NCI-H2107 (cell line): ENCODE measurements around the gene TBXT.
"Not testable (repeated sequence)": the region's sequence is repeated elsewhere in the genome, so short reads cannot be mapped to it uniquely, and the experiment has no call there.

Experiments used
- DNase-seq: peaks from one replicate; lab custom pipeline; 2025; lab: John Stamatoyannopoulos, UW

TBXT gene

DNA sequence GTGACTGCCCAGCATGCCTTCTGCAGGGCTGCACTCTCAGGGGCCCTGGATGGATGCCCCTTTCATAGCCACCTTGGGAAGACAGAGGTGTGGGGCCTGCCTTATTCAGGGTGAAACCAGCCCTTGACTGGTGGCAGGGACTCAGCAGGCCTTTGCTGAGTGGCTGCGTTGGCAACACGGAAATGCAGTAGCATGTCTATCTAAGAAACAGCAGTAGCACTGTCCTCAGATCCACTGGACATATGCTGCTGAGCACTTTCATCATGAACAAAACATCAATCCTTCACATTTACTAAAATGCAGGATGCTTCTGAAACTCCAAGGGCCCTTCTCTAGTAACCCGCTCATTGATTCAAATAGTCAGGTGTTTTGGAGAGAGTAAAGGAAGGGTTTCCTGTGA, 4.9 kb upstream of the TBXT start:
- DNase-seq, result no peak

- no peak for DNase-seq
These were observed 2.1 kb upstream of the TBXT start for GRCh38 chr6:166169549-166170421.

DNA sequence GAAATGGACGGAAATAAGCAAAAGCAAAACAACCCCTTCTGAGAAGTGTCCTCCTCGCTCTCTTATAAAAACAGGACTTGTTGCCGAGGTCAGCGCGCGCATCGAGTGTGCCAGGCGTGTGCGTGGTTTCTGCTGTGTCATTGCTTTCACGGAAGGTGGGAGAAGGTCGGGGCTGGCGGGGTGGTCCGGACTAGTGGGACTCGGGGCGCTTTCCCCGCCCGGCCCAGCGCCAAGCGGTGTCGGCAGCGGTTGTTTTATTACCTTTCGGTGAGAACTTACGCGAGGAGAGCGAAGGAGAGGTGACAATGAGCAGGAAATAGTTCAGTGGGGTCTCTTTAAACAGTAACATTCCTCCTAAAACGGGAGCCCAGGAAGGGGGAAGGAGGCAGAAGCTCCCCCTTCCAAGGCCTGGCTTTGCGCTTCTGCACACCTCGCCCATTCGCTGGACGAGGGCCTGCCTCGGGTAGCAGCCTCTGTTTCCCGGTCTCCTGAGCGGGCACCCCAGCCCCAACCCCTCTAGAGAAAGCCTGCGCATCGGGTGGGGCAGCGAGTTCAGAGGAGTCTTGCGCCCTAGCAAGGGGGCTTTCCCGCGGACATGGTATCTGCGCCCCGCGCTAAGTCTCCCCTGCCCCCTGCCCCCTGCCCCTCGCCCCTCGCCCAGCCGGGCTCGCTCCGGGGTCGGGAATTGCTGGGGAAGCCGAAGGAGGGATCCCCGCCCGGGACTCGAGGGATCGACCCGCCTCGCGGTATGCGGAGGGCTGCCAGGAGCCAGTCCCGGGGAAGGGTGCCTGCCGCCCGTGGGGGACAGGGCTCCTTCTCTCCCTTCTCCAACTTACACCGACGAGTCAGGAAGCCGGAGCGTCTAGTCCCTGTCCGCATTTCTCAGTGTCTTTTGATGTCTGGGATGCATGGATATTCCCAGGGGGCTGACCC, 1.2 kb upstream of the TBXT start:
- no peak for DNase-seq

DNA sequence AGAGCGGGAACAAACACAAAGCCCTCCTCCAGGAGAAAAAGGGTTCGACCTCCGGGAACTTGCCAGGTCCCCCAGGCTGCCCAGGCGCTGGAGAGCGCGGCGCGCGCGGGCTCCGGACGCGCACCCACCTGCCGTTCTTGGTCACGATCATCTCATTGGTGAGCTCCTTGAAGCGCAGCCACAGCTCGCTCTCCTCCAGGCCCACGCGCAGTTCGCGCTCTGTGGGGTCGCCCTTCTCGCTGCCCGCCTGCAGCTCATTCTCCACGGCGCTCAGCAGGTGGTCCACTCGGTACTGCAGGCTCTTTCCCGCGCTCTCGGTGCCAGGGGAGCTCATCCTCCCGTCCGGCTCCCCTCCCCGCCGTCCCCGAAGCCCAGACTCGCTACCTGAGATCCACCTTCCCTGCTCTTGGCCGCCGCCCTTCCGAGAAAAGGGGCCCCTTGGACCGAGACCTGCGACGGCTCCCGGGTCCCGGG, 356 bp downstream of the TBXT start:
- no peak for DNase-seq

GRCh38 chr6:166166314-166167257, 1.1 kb downstream of the TBXT start:
- DNase-seq, result no peak

GRCh38 chr6:166165558-166166313, 1.9 kb downstream of the TBXT start:
- DNase-seq, result no peak

- DNase-seq, result no peak
These were observed 4.9 kb downstream of the TBXT start for GRCh38 chr6:166162599-166163342.

- DNase-seq, result no peak
These were observed 9.6 kb downstream of the TBXT start for GRCh38 chr6:166157930-166158617.

GRCh38 chr6:166156942-166157341, 10.7 kb downstream of the TBXT start:
- no peak for DNase-seq

DNA sequence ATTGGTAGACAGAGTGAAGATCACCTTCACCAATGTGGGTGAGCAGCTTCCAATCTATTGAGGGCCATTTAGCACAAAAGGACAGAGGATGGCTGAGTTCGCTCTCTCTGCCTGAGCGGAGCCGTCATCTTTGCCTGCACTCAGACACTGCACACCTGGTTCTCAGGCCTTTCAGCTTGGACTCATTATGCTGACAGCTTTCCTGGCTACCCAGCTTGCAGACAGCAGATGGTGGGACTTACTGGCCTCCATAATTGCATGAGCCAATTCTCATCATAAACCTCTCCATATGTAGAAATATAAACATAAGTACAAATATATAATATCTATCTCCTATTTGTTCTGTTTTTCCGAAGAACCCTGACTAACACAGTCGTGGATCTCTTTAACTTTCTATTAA, 13.7 kb downstream of the TBXT start:
- DNase-seq, result no peak

GRCh38 chr6:166152660-166153059, 15.0 kb downstream of the TBXT start:
- DNase-seq, result no peak

GRCh38 chr6:166151798-166152197, 15.9 kb downstream of the TBXT start:
- no peak for DNase-seq

DNA sequence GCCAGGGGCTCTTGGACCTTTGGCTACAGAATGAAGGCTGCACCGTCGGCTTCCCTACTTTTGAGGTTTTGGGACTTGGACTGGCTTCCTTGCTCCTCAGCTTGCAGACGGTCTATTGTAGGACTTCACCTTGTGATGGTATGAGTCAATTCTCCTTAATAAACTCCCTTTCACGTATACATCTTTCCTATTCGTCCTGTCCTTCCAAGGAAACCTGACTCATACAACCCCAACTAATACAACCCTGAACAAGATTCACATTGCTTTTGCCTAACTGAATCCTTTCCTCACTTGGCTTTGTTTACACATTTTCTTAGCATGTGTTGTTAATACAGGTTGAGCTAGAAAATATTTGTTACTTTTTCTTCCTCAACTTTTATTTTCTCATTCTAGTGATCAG, 21.9 kb downstream of the TBXT start:
- DNase-seq, result no peak

GRCh38 chr6:166143011-166143410, 24.6 kb downstream of the TBXT start:
- no peak for DNase-seq

DNA sequence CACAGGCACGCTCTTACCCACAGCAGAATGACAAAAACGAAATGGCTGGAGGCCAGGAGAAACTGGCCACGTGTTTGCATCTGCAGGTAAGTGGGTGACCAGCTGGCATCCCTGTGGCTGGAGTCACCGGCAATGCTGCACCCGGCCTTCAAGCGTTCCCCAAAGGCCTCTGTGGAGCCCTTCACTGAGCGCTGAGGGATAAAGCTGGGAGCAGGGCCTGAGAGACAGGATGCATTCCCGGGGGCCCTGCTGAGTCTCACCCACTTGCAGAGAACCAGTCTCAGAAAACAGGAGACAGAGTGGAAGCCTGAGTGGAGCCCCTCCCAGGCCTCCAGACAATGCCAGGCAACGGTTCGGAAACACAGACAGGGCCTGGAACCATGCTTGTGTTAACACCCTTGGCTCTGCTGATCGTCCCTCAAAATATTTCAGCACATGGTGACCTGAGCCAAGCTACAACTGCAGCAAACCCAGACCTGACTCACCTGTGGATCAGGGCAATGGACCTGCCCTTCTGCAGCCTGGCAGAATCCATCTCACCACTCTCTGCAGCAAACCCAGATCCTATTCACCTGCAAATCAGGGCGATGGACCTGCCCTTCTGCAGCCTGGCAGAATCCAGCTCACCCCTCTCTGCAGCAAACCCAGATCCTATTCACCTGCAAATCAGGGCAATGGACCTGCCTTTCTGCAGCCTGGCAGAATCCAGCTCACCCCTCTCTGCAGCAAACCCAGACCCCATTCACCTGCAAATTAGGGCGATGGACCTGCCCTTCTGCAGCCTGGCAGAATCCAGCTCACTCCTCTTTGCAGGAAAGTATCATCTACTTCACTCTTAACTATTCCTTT, 39.8 kb downstream of the TBXT start:
- no peak for DNase-seq

DNA sequence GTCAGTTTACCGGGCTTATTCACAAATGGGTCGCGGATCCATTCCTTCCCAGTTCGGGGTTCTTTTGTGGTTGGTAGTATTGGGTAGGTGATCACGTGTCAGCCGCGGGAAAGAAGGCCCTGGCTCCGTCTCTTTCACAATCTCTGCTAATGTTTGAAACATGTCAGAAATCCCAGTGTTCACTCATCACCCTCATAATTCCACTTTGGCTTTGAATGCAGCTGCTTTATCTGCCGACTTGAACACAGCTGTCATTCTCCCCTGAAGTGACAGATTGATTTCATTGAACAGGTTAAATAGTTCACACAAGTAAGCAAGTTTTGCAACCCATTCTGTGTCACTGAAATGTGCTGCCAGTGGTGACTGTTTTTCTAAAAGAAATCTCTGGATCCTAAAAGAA, 44.5 kb downstream of the TBXT start:
- DNase-seq, result not testable (repeated sequence)

- no peak for DNase-seq
These were observed 45.9 kb downstream of the TBXT start for GRCh38 chr6:166121726-166122125.

DNA sequence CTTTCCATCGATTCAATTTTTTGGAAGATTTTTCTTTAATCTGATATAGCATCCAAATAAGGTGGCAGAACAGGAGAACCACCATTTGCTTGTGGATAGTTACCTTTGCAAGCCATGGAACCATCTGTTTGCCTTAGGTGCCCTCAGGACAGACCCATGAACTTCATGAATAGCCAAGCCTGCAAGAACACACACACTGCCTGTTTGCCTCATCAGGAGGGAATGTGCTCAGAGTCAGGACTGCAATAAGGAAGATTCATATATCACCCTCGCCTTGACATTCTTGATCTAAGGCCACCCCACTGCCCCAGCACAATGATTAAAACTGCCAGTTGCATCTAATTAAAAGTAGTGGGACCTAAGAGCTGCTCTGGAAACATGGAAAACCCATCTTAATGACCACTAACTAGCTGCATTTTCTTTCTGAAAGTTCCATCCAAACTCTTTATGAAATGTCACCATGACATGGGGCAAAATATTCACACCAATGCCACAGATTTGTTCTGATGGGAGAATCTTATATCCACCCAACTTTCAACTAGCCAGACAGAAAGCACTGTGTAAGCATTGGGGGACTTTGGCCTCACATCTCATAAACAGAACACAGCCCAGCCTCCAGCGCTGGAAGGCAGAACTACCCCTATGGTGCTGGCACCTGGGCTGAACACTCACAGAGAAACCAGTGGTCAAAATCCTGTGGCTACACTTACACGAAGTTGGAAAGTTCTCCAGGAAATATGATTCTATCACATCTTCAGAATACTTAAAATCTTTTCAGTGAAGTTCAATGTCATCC, 48.3 kb downstream of the TBXT start:
- DNase-seq, result no peak
